Stimulated activated naive CD8-positive, alpha-beta T cell treated with anti-CD3 and anti-CD28 coated beads, Interleukin-15, Interleukin-2, amounts not matched to agents 100 U/mL and 50 U/mL, for 24 hours (primary cell): ENCODE results near the gene CYB561.

Experiments used
- ATAC-seq: fragments of 150-1000 bp; cut with Tn5 transposase; one replicate; pipeline ENCODE4 v1.10.0; 2021
- DNase-seq: peaks from one replicate; pipeline ENCODE4 v3.0.0; 2021

CYB561 gene

DNA sequence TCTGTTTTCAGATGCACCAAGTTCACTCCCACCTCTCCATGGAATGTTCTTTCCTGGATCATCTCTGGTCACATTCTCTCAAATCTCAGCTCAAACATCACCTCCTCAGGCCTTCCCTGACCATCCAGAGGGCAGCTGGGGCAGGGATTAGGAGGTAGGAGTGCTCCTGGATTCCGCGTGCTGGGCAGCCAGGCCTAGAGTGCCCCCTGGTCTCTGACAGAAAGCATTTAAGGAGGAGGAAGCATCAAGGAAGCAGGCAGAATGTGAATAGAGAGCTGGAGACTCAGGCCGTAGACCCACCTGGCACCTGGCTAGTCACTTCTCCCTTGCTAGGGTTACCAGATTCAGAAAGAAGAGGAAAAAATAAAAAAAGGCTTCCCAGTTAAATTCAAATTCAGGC is 2.5 kb upstream of the CYB561 start:
- no peak for DNase-seq
- ATAC-seq, result no peak

GRCh38 chr17:63447471-63448009 is 1.4 kb upstream of the CYB561 start:
- DNase-seq (no peak), ATAC-seq (no peak)

- DNase-seq, result peak; percentile 67
- peak; percentile 20 for ATAC-seq
Observed at GRCh38 chr17:63446753-63447470, 806 bp upstream of the CYB561 start.

DNA sequence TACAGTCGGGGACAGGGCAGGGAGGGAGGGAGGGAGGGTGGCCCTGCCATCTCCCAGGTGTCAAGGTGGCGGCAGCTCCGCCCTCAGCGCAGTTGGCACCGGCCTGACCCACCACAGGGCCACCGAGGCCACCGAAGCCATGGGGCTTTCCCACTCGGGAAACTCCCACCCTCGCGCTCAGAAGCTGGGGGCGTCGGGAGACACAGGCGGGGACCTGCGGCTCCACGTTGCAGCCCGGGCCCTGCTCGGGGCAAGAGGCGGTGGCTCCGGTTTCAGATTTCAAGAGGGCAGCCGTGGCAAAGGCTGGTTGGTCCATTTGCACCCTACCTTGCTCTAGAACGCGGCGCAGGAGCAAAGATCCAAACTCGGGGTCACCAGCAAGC is 544 bp downstream of the CYB561 start:
- peak; percentile 54 for DNase-seq

DNA sequence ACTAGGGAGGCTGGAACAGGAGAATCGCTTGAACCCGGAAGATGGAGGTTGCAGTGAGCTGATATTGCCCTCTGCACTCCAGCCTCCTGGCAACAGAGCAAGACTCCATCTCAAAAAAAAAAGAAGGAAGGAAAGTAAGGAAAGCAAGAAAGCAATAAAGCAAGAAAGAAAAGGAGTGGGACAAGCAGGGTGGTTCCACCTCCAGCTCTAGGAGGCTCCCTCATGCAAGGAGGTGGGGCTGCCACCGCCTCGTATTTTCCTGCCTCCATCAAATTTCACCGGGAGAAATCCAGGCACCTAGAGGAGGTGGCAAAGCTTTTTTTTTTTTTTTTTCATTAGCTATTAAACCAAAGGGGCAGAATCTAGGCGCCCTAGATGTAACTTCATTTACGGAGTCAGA is 1.0 kb downstream of the CYB561 start:
- no peak for DNase-seq
- ATAC-seq, result no peak

More for the DNA sequence above, 544 bp downstream of the CYB561 start:
- ATAC-seq, result peak; percentile 24

DNA sequence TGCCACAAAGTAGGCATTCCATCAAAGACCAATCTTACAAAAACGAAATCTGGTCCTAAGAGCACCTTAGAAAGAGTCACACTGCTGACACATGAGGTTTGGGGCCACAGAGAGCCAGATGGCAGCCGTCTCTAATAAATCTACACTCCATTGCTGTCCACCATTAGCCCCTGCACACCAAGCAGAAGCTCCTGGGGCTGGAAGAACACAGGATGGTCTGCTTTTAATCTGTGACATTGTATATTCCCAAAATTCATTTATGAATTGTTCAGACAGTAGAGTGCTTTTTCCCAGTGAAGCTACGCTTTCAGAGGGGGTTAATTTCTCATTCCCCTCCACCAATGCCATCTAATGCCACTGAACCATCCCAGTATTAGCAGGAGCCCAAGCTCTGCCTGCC is 1.6 kb downstream of the CYB561 start:
- DNase-seq, result no peak
- ATAC-seq, result no peak

GRCh38 chr17:63443053-63443452 is 3.1 kb downstream of the CYB561 start:
- DNase-seq (no peak), ATAC-seq (no peak)

- ATAC-seq, result no peak
- no peak for DNase-seq
Observed at GRCh38 chr17:63442549-63443035, 3.5 kb downstream of the CYB561 start.

DNA sequence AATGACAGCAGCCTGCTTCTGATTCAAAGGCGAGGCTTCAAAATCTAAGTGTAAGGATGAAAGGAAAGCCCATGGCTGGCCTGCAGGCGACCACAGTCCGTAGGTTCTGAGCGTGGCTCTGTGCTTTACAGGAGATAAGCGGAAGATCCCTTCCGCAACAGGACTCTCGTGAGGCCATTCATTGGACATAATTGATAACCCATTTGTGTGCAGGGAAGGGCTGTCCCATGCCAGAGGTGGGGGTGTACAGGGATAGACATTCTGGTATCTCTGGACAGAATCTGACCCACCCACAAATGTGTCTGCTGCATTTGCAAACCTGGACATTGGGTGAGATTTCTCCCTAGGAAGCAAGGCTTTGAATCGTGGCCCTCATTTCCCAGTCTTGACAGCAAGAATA is 4.0 kb downstream of the CYB561 start:
- ATAC-seq, result no peak
- DNase-seq, result no peak

DNA sequence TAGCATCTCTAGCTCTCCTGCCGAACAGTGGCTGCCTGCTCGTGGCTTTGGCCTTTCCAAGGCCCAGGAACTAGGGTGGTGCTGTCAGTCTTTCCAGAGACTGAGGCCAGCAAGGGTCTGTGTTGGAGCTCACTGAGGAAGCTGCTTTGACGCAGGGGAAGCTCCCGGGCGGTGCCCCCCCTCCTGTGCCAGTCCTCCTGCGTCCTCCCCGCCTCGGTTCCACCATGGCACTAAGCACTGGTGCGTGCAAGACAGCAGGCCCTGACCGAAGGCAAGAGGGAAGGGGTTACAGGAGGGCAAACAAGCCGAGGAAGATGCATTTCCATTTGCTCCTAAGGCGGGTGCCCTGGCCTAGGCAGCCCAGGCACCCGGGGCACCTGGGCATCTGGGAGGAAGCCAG is 4.5 kb downstream of the CYB561 start:
- DNase-seq (no peak), ATAC-seq (no peak)

- ATAC-seq, result no peak
- DNase-seq, result no peak
Observed at GRCh38 chr17:63440770-63441335, 5.3 kb downstream of the CYB561 start.

GRCh38 chr17:63440127-63440769 is 5.9 kb downstream of the CYB561 start:
- DNase-seq (no peak), ATAC-seq (no peak)

DNA sequence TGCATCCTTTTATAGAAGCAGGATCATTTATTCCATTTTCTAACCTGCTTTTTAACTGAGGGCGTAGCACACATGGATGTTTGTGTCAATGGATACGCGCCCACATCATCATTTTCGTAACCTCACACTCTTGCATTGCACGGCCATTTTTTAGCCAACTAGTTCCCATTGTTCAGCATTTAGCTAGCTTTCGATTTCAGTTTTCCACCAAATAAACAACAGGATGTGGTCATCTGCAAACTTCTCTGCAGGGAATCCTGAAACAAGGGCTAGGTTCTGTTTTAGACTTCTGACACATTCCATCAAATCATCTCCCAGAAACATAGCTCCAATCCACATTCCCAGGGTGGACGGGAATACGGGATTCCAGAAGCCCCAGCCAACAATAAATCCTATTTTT is 6.4 kb downstream of the CYB561 start:
- no peak for DNase-seq
- ATAC-seq, result no peak

DNA sequence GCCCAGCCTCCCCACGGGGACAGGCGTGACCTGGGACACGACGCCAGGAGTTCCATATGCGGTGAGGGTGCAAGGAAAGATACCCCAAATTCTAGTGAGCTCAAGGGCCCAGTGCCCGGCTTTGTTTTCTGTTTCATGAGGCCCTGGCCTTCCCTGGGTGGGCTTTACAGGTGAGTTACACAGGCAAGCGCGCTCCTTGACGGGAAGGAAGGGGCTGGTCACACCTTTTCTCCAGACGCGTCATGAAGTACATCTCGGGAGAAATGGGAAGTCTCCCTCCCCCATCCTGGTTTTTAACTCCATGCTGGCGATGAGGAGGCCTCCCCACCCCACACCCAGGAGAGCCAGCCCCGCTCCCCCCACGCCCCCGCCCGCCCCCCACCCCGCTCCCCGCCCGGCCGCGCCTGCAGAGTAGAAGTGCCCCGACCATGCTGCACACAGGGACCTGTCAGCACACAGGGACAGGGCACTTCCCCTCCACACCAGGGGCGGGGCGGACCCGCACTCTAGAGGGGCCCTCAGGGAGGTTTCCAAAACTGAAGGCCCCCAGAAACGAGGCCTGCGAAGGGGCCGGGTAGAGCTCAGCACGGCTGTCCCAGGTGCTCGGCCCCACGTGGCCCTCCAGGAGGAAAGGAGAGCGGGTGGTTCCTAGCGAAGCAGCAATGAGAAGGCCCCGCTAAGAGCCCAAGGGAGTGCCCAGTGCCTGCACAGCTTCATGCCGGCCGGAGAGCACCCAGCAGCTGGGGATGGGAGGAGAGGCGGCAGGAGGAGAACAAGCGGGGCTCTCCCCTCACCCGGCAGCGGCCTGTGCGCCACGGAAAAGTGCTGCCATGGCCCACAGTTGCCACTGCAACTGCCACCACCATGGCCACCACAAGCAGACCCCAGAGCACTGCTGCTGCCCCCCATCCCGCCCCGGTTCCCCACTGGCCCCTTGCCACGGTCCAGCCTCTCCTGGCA is 7.7 kb downstream of the CYB561 start:
- DNase-seq, result no peak

DNA sequence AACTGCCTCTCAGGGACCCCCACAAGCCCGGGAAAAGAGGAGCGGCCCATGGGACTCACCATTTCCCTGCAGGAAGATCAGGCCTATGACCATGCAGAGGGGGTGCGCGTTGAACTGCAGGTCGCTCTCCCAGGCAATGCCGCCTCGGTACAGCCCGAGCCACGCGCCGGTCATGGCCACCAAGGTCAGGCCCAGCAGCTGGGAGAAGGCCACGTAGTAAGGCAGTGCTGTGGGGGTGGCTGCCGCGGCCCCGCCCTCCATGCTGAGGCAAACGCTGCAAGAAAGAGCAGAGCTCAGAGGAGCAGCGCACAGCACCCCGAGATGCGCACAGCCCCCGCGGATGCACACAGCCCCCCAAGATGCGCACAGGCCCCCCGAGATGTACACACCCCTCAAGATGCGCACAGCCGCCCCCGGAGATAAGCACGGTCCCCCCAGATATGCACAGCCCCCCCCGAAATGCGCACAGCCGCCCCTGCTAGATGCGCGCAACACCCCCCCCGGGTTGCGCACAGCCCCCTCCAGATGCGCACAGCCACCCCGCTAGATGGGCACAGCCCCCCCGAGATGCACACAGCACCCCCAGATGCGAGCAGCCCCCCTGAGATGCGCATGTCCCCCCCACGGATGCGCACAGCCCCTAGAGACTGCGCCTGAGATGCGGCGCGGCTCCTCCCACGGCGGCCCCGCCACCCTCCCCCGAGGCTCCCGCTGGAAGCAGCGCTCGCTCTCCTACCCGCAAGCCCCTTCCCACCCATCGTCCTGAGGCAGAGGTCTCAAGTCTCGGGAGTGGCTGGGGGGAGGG is 8.6 kb downstream of the CYB561 start:
- ATAC-seq (no peak), DNase-seq (no peak)

More for the DNA sequence above, 7.7 kb downstream of the CYB561 start:
- ATAC-seq, result no peak

- DNase-seq (no peak), ATAC-seq (no peak)
Observed at GRCh38 chr17:63436523-63437110, 9.5 kb downstream of the CYB561 start.

DNA sequence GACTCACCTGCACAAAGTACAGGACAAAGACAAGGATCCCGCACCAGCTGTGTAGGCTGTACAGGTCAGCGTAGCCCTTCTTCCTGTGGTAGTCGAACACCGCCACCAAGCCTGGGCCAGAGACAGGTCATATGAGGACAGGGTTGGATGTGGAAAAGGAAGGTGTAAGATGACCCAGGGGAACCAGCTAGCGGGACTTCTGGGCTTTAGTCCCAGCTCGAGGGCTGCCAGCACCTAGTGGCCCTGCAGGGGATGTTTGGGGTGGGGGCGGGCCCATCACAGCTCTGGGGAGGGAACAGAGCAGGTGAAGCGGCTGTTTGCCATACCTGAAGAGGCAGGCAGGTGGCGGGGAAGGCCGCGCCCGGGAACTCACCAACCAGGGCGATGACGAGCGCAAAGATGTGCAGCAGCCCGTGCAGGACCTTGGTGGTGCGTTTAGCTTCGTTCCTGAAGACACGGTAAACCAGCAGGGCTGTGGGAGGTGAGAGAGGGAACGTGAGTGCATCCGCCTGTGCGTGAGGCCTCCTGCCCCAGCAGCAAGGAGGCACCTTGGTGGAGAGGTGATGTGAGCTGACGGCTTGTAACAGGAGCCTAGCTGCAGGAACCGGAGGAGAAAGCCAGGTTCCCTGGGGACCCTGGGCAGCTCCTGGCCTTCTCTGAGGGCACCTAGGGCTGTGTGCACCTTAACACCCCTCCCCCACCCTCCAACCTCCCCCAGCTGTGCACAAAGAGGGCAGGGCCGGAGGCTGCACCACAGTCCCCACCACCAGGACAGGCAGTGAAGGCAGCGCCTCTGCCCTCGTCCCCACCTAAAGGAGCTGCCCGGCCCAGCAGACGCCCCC is 10.2 kb downstream of the CYB561 start:
- DNase-seq, result no peak
- no peak for ATAC-seq

DNA sequence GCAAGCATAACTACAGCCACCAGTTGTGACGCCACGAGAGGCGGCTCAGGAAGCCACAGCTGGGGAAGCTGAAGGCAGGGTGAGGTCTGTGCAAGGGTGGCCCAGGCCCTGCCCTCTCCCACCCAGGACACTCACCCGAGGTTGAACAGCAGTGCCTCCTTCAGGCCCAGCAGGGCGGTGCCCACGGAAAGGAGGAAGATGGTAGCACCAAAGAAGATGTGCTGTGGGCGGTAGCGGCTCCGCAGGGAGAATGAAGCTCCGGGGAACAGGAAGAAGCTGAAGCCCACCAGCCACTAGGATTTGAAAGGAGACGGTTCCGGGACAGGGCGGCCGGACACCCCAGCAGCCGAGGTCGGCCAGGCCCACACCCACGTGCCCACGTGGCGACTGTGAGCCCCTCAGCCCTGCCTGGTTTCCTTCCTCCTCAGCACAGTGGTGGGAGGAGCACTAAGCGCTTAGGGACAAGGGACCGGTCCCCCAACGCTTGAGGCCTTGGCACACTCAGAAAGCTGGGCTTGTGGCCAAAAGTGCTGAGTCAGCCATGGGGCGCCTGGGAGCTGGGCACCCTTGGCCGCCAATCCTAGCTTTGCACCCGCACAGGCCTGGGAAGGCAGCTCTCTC is 11.0 kb downstream of the CYB561 start:
- ATAC-seq (peak; percentile 29), DNase-seq (peak; percentile 37)
